Measurements from ENCODE around the gene TMEM255B. TPM values are rescaled to one million over a fixed set of nuclear protein-coding genes. Genes with fewer than 3 reads are reported as not detected.
A peak's percentile ranks its signal among the peaks of the same experiment; 100 is the strongest.

TMEM255B gene
- total RNA-seq, 1 donor from 2014 or later: 20.6 TPM

- DNase-seq (ENCODE audit: low spot score): no peak
These were observed 45.1 kb downstream of the TMEM255B start for GRCh38 chr13:113804017-113804702.

GRCh38 chr13:113804703-113805430 is 45.8 kb downstream of the TMEM255B start:
- DNase-seq (ENCODE audit: low spot score): no peak

GRCh38 chr13:113805431-113806103 is 46.5 kb downstream of the TMEM255B start:
- no peak for DNase-seq (ENCODE audit: low spot score)

GRCh38 chr13:113806104-113806471 is 47.1 kb downstream of the TMEM255B start:
- DNase-seq (ENCODE audit: low spot score): no peak

GRCh38 chr13:113806526-113806925 is 47.5 kb downstream of the TMEM255B start:
- no peak for DNase-seq (ENCODE audit: low spot score)

GRCh38 chr13:113808058-113808834 is 49.2 kb downstream of the TMEM255B start:
- DNase-seq (ENCODE audit: low spot score): no peak

- no peak for DNase-seq (ENCODE audit: low spot score)
These were observed 50.9 kb downstream of the TMEM255B start for GRCh38 chr13:113809934-113810333.

- DNase-seq (ENCODE audit: low spot score): no peak
These were observed 51.6 kb downstream of the TMEM255B start for GRCh38 chr13:113810640-113811039.

GRCh38 chr13:113811081-113811928 is 52.3 kb downstream of the TMEM255B start:
- no peak for DNase-seq (ENCODE audit: low spot score)

- no peak for DNase-seq (ENCODE audit: low spot score)
These were observed 53.4 kb downstream of the TMEM255B start for GRCh38 chr13:113812178-113813040.

- no peak for DNase-seq (ENCODE audit: low spot score)
These were observed 54.2 kb downstream of the TMEM255B start for GRCh38 chr13:113813070-113813748.

GRCh38 chr13:113813749-113814434 is 54.9 kb downstream of the TMEM255B start:
- DNase-seq (ENCODE audit: low spot score): no peak

- no peak for DNase-seq (ENCODE audit: low spot score)
These were observed 55.4 kb downstream of the TMEM255B start for GRCh38 chr13:113814435-113814821.

- DNase-seq (ENCODE audit: low spot score): no peak
These were observed 56.4 kb downstream of the TMEM255B start for GRCh38 chr13:113815151-113816058.

- no peak for DNase-seq (ENCODE audit: low spot score)
These were observed 57.4 kb downstream of the TMEM255B start for GRCh38 chr13:113816254-113816929.

GRCh38 chr13:113816946-113817859 is 58.2 kb downstream of the TMEM255B start:
- DNase-seq (ENCODE audit: low spot score): peak; percentile 91

Measured in ureter (tissue), 1 donor.